H1 (cell line): ENCODE measurements around the gene TRMT10C. TPM values are rescaled to one million over a fixed set of nuclear protein-coding genes. Genes with fewer than 3 reads are reported as not detected.

Experiments
- CTCF ChIA-PET: fragments of 300-600 bp; sonication (Branson Sonifier 250); formaldehyde crosslinking; loops from one replicate; lab custom pipeline; 2021; ENCODE audit not compliant: partially characterized antibody; lab: Charles Lee
- POLR2A ChIA-PET: fragments of 300-600 bp; sonication (Branson Sonifier 250); formaldehyde crosslinking; loops from one replicate; lab custom pipeline; 2021; ENCODE audit warnings: inconsistent platforms; ENCODE audit not compliant: partially characterized antibody; lab: Charles Lee
- DNase-seq, 2 experiments: peaks; one replicate each; pipeline versions ENCODE4 v3.0.0 to v3.0.0-alpha.2; 2010 to 2022; ENCODE audit warnings: low spot score in 2 of 2, low read depth in 1 of 2, mixed read lengths in 1 of 2
- FAIRE-seq: peaks from 2 replicates; lab custom pipeline; 2011; peaks lifted over from hg19 to GRCh38; lab: Jason Lieb, UNC
- H2AFZ ChIP-seq: 2 replicates; pipeline ENCODE4 v1.8.1; 2012; ENCODE audit warnings: low read length, inconsistent platforms
- H2AK5ac ChIP-seq: 2 replicates; pipeline ENCODE4 v1.6.1; 2013; ENCODE audit warnings: low read depth, low read length
- H2BK120ac ChIP-seq: replicated peaks from 2 replicates; pipeline ENCODE3; 2013; ENCODE audit warnings: low read depth, low read length, inconsistent platforms
- H2BK12ac ChIP-seq: 2 replicates; pipeline ENCODE4 v1.6.1; 2013; ENCODE audit warnings: low read depth, low read length
- H2BK15ac ChIP-seq: 2 replicates; pipeline ENCODE4 v1.6.1; 2013; ENCODE audit warnings: low read length
- H2BK20ac ChIP-seq: 2 replicates; pipeline ENCODE4 v1.6.1; 2013; ENCODE audit warnings: low read length
- H2BK5ac ChIP-seq: 2 replicates; pipeline ENCODE4 v1.6.1; 2013; ENCODE audit warnings: low read depth, low read length
- H3K14ac ChIP-seq: 2 replicates; pipeline ENCODE4 v1.6.1; 2013; ENCODE audit warnings: inconsistent platforms; ENCODE audit not compliant: insufficient read length
- H3K18ac ChIP-seq: 2 replicates; pipeline ENCODE4 v1.6.1; 2013; ENCODE audit warnings: low read length; ENCODE audit errors: extremely low read depth
- H3K23ac ChIP-seq: 2 replicates; pipeline ENCODE4 v1.6.1; 2013; ENCODE audit warnings: inconsistent platforms; ENCODE audit not compliant: insufficient read length
- H3K23me2 ChIP-seq: 2 replicates; pipeline ENCODE4 v1.6.1; 2013; ENCODE audit warnings: low read depth, low read length
- H3K27ac ChIP-seq: 2 replicates; pipeline ENCODE4 v1.6.1; 2011; ENCODE audit warnings: low read depth, low read length, inconsistent platforms
- H3K27me3 ChIP-seq, 4 experiments: replicated peaks in 1 of 4; 1 replicate in 1 of 4; 2 replicates in 3 of 4; pipeline versions ENCODE4 v1.6.1 to v1.8.1; 2011 to 2013; ENCODE audit warnings: low read length in 3 of 4, mild to moderate bottlenecking in 3 of 4, inconsistent platforms in 2 of 4, mixed read lengths in 2 of 4, moderate library complexity in 1 of 4; ENCODE audit not compliant: control insufficient read depth in 3 of 4, insufficient read depth in 3 of 4; ENCODE audit errors: extremely low read depth in 1 of 4
- H3K36me3 ChIP-seq, 4 experiments: 2 replicates each; pipeline versions ENCODE4 v1.6.1 to v1.8.1; 2011 to 2013; ENCODE audit warnings: mild to moderate bottlenecking in 4 of 4, low read length in 3 of 4, moderate library complexity in 2 of 4, control low read depth in 1 of 4, inconsistent platforms in 1 of 4; ENCODE audit not compliant: insufficient read depth in 4 of 4, control insufficient read depth in 2 of 4
- H3K4ac ChIP-seq: replicated peaks from 2 replicates; pipeline ENCODE3; 2013; ENCODE audit warnings: low read length, low read depth, mixed read lengths, inconsistent platforms; ENCODE audit not compliant: insufficient read length
- H3K4me1 ChIP-seq, 4 experiments: replicated peaks in 1 of 4; 1 replicate in 1 of 4; 2 replicates in 3 of 4; pipeline versions ENCODE4 v1.6.1 to v1.8.1; 2011 to 2013; ENCODE audit warnings: low read length in 3 of 4, inconsistent platforms in 2 of 4, mixed read lengths in 1 of 4; ENCODE audit not compliant: insufficient read depth in 4 of 4, control insufficient read depth in 3 of 4
- H3K4me2 ChIP-seq, 2 experiments: 2 replicates each; pipeline versions ENCODE4 v1.6.1 to v1.8.1; 2011 to 2013; ENCODE audit warnings: low read depth in 2 of 2, low read length in 2 of 2, control low read depth in 1 of 2, inconsistent platforms in 1 of 2, mild to moderate bottlenecking in 1 of 2; ENCODE audit not compliant: insufficient read depth in 1 of 2
- H3K4me3 ChIP-seq, 4 experiments: fragments of 200-600, 300-600 bp in 1 of 4; sonication (generic), shearing (Covaris generic), sonication (Bioruptor Twin) in 1 of 4; 2 replicates each; pipeline versions ENCODE4 v1.5.1 to v1.8.1; 2011 to 2016; ENCODE audit warnings: low read length in 4 of 4, low read depth in 3 of 4, control low read depth in 2 of 4, inconsistent platforms in 2 of 4, mild to moderate bottlenecking in 2 of 4, mixed read lengths in 1 of 4, moderate library complexity in 1 of 4; ENCODE audit not compliant: insufficient read depth in 2 of 4; ENCODE audit errors: extremely low read depth in 1 of 4
- H3K56ac ChIP-seq: replicated peaks from 2 replicates; pipeline ENCODE3; 2013; ENCODE audit warnings: low read depth, mild to moderate bottlenecking, mixed read lengths, low read length, inconsistent platforms; ENCODE audit not compliant: insufficient read length
- H3K79me1 ChIP-seq: 2 replicates; pipeline ENCODE4 v1.6.1; 2013; ENCODE audit warnings: low read depth, low read length, control low read depth
- H3K79me2 ChIP-seq, 2 experiments: 2 replicates each; pipeline versions ENCODE4 v1.6.1 to v1.8.1; 2012 to 2013; ENCODE audit warnings: low read length in 2 of 2, mild to moderate bottlenecking in 2 of 2, inconsistent platforms in 1 of 2; ENCODE audit not compliant: insufficient read depth in 2 of 2, control insufficient read depth in 1 of 2
- H3K9ac ChIP-seq, 4 experiments: replicated peaks in 1 of 4; 1 replicate in 1 of 4; 2 replicates in 3 of 4; pipeline versions ENCODE4 v1.6.1 to v1.8.1; 2011 to 2013; ENCODE audit warnings: low read depth in 3 of 4, low read length in 3 of 4, control low read depth in 2 of 4, mild to moderate bottlenecking in 2 of 4, moderate library complexity in 2 of 4, inconsistent platforms in 1 of 4; ENCODE audit errors: extremely low read depth in 1 of 4
- H3K9me3 ChIP-seq, 2 experiments: 2 replicates each; pipeline versions ENCODE4 v1.6.1 to v1.8.1; 2012 to 2013; ENCODE audit warnings: mild to moderate bottlenecking in 2 of 2, moderate library complexity in 2 of 2, control low read depth in 1 of 2, inconsistent platforms in 1 of 2, low read depth in 1 of 2, low read length in 1 of 2, mixed read lengths in 1 of 2; ENCODE audit not compliant: insufficient read depth in 2 of 2
- H4K20me1 ChIP-seq, 2 experiments: replicated peaks in 1 of 2; 2 replicates each; pipeline versions ENCODE3 to v1.8.1; 2011 to 2013; ENCODE audit warnings: inconsistent platforms in 2 of 2, low read length in 2 of 2, mild to moderate bottlenecking in 1 of 2; ENCODE audit not compliant: insufficient read depth in 2 of 2, control insufficient read depth in 1 of 2
- H4K5ac ChIP-seq: 2 replicates; pipeline ENCODE4 v1.6.1; 2013; ENCODE audit warnings: low read length, low read depth, mixed read lengths, inconsistent platforms; ENCODE audit not compliant: insufficient read length
- H4K8ac ChIP-seq: 2 replicates; pipeline ENCODE4 v1.8.0; 2013; ENCODE audit warnings: mild to moderate bottlenecking, moderate library complexity, low read length, inconsistent platforms; ENCODE audit not compliant: insufficient read depth; ENCODE audit errors: extremely low read depth
- H4K91ac ChIP-seq: replicated peaks from 2 replicates; pipeline ENCODE3; 2013; ENCODE audit warnings: low read length, mixed read lengths, inconsistent platforms; ENCODE audit not compliant: insufficient read length
- BACH1 ChIP-seq: IDR thresholded peaks from 2 replicates; pipeline ENCODE4 v1.6.1; 2012; ENCODE audit warnings: low read length, improper control_type of control experiment
- CHD2 ChIP-seq: IDR thresholded peaks from 2 replicates; pipeline ENCODE4 v1.6.1; 2012; ENCODE audit warnings: low read length, improper control_type of control experiment
- SAP30 ChIP-seq: fragments of 300-600 bp; sonication (generic); IDR thresholded peaks from 2 replicates; pipeline ENCODE4 v1.7.1; 2012; ENCODE audit warnings: low read length, moderate library complexity, mild to moderate bottlenecking, inconsistent platforms; ENCODE audit not compliant: insufficient read depth, insufficient replicate concordance
- WGBS, 2 experiments: shearing (Covaris generic) in 1 of 2; methylation state at CpG; one replicate each; pipeline versions ENCODE4 v1.1.6 to v1.1.7; 2013 to 2015; ENCODE audit warnings: low lambda C conversion rate in 2 of 2, mixed read lengths in 2 of 2, inconsistent platforms in 1 of 2, low coverage in 1 of 2, missing lambda C conversion rate in 1 of 2; ENCODE audit not compliant: insufficient replicate concordance in 2 of 2, insufficient coverage in 1 of 2, insufficient read length in 1 of 2; ENCODE audit errors: extremely low coverage in 1 of 2, missing lambda C conversion rate in 1 of 2; 5-methylcytosine and 5-hydroxymethylcytosine counted together
- polyA plus RNA-seq, 7 experiments: library from polyadenylated mRNA; depleted of rRNA in 3 of 7; stranded (reverse) in 5 of 7; unstranded in 2 of 7; fragments of >200 nt in 5 of 7; fragments of 200-250 nt in 2 of 7; gene quantifications; 1 replicate in 5 of 7; 2 replicates in 1 of 7; 4 replicates in 1 of 7; pipeline versions ENCODE4 v1.2.1 to v1.2.3, GENCODE V29; 2011 to 2013; ENCODE audit warnings: missing spikeins in 2 of 7, mixed read lengths in 2 of 7
- total RNA-seq: library from RNA; stranded (reverse); fragmentation: NEBNext Ultra II Directional; extraction: Animal tissue kit (Norgen Biotek cat#: 25700); gene quantifications from 2 replicates; pipeline ENCODE4 v1.2.1, GENCODE V29; 2021

Gene TRMT10C
- total and polyA plus RNA-seq, 2 of the 8 experiments (the other 6 are each of a cell fraction or from before 2014, with no cell fraction given): 27.4 to 55.9 TPM

DNA sequence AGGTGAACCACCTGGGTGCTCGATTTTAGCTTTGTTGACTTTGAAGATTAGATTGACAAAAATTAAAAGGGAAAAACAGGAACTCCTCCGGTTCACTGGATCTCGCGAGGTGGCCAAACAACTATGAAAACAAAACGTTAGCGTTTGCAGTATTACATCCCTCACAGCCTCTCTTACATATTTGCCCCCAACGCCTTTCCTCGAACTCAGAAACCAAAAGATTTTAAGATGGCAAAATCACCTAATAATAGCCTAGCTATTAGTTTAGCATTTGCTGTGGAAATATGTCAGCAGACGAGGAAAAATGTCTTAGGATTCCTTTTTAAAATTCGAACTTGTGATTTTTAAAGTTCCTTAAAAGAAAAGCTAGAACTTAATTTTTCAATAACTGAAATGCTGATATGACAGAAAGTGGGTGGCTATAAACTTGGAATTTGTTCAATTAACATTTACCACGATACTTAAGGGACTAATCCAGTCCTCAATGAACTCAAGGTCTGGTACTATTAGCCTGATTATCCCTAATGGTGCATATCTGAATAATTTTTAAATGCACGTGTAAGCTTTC lies 48.2 kb upstream of the TRMT10C start:
- no peak overlapping the region; a peak in 1 of 7 replicates for H3K9ac ChIP-seq
- no peaks in the 10 kb centered on the region for H4K20me1 ChIP-seq
- H4K5ac ChIP-seq: peak overlapping the region; percentile 65
- 0 out of 4 replicates have a peak, but pooled peaks cover 0 to 3% of the 10 kb centered on the region in 2 experiments for H3K79me2 ChIP-seq
- H3K27ac ChIP-seq: peak overlapping the region; percentile 22; the same call in 1 of the 2 replicates
- no peak overlapping the region for H2BK15ac ChIP-seq
- CTCF ChIA-PET: interaction anchor here (1.6 kb wide), 1 partner anchor 9 kb away, joined by 4 read pairs; no protein-coding TSS in a partner anchor
- TF ChIP-seq CHD2 (0 out of 2 replicates have a peak, but pooled peaks have one; percentile 38), SAP30 (no peak), BACH1 (no peak)
- peak overlapping the region; percentile 12 for H4K91ac ChIP-seq
- POLR2A ChIA-PET: interaction anchor here (1.2 to 2.4 kb wide), 3 partner anchors 17 to 60 kb away, joined by 5 to 12 read pairs (median 5); no protein-coding TSS in a partner anchor
- no peak overlapping the region for H2BK12ac ChIP-seq
- H3K4me3 ChIP-seq: peak overlapping the region; percentile 66 to 80 (median 78); a peak in 6 of 8 replicates
- no peaks in the 10 kb centered on the region; the same call in 1 of the 2 replicates for H3K23me2 ChIP-seq
- peak overlapping the region; percentile 16; the same call in 1 of the 2 replicates for H2AFZ ChIP-seq
- no peaks in the 10 kb centered on the region for H3K9me3 ChIP-seq
- H3K4me1 ChIP-seq: peaks cover 0 to under 1% (median 0%) of the 10 kb centered on the region in 4 experiments; a peak in 4 of 7 replicates
- H3K23ac ChIP-seq: no peak overlapping the region
- H4K8ac ChIP-seq: no peak overlapping the region
- no peaks in the 10 kb centered on the region for H3K79me1 ChIP-seq
- peak overlapping the region; percentile 47 to 89; a peak in 3 of 4 replicates for H3K4me2 ChIP-seq
- no peak for DNase-seq
- no peak overlapping the region for H3K4ac ChIP-seq
- no peak overlapping the region for H2AK5ac ChIP-seq
- H3K27me3 ChIP-seq: no peaks in the 10 kb centered on the region
- no peak for FAIRE-seq
- no peak overlapping the region for H3K18ac ChIP-seq
- no peak overlapping the region for H3K14ac ChIP-seq
- no peak overlapping the region for H2BK20ac ChIP-seq
- H2BK120ac ChIP-seq: no peak overlapping the region
- H2BK5ac ChIP-seq: no peak overlapping the region; the same call in 1 of the 2 replicates
- H3K56ac ChIP-seq: peak overlapping the region; percentile 21
- H3K36me3 ChIP-seq: no peaks in the 10 kb centered on the region
- WGBS, 2 experiments: 54% methylated on average over 12 of the region's 12 CpGs; no CpG with 5 or more reads in 1 of the 2 experiments
